Tibial nerve (tissue), 4 donors: ENCODE measurements around the gene HS6ST3. TPM values are rescaled to one million over a fixed set of nuclear protein-coding genes. Genes with fewer than 3 reads are reported as not detected.

Source experiments
- DNase-seq, 2 donors: peaks; one replicate each; pipeline ENCODE4 v3.0.0-alpha.2; 2019; ENCODE audit warnings: low spot score in 2 of 2
- H3K27ac ChIP-seq, 4 donors: fragments of 200-600 bp; sonication (generic) in 3 of 4; one replicate each; pipeline ENCODE4 v1.5.1; 2017 to 2019; ENCODE audit warnings: mild to moderate bottlenecking in 1 of 4
- H3K27me3 ChIP-seq, 2 donors: fragments of 200-600 bp; sonication (generic) in 1 of 2; one replicate each; pipeline versions ENCODE4 v1.5.1 to v1.6.0; 2017 to 2019
- H3K36me3 ChIP-seq, 3 donors: fragments of 200-600 bp; sonication (generic); one replicate each; pipeline ENCODE4 v1.5.1; 2018 to 2019
- H3K4me1 ChIP-seq, 4 donors: fragments of 200-600 bp; sonication (generic) in 3 of 4; one replicate each; pipeline ENCODE4 v1.5.1; 2017 to 2019
- H3K4me3 ChIP-seq, 4 donors: fragments of 200-600 bp; sonication (generic) in 3 of 4; one replicate each; pipeline ENCODE4 v1.5.1; 2017 to 2019; ENCODE audit warnings: mild to moderate bottlenecking in 1 of 4, moderate library complexity in 1 of 4
- H3K9me3 ChIP-seq, 4 donors: fragments of 200-600 bp; sonication (generic) in 3 of 4; one replicate each; pipeline ENCODE4 v1.5.1; 2017 to 2019
- CTCF ChIP-seq, 5 experiments: fragments of 200-600 bp in 3 of 5; fragments of 450-650 bp in 2 of 5; sonication (generic) in 3 of 5; IDR thresholded peaks; one replicate each; pipeline ENCODE4 v1.5.1; 2016 to 2019; ENCODE audit warnings: antibody characterized with exemption in 5 of 5, mild to moderate bottlenecking in 3 of 5, moderate library complexity in 2 of 5
- EP300 ChIP-seq, 2 donors: sonication (generic); formaldehyde crosslinking; IDR thresholded peaks; one replicate each; pipeline ENCODE4 v1.6.1; 2017; ENCODE audit warnings: antibody characterized with exemption in 2 of 2, mild to moderate bottlenecking in 1 of 2
- POLR2A ChIP-seq, 2 donors: fragments of 450-650 bp; IDR thresholded peaks; one replicate each; pipeline ENCODE4 v1.6.1; 2017; ENCODE audit warnings: antibody characterized with exemption in 2 of 2, mild to moderate bottlenecking in 2 of 2, moderate library complexity in 2 of 2
- WGBS, 2 donors: methylation state at CpG; one replicate each; pipeline ENCODE4 v1.1.5; 2018; 5-methylcytosine and 5-hydroxymethylcytosine counted together
- total RNA-seq, 4 donors: library from RNA; depleted of rRNA; stranded (reverse); fragments of >200 nt; gene quantifications; one replicate each; pipeline ENCODE4 v1.1.0, GENCODE V29; 2016

HS6ST3 gene
- total RNA-seq, 4 donors from 2014 or later = 0.21 to 1.1 (median 0.79) TPM

DNA sequence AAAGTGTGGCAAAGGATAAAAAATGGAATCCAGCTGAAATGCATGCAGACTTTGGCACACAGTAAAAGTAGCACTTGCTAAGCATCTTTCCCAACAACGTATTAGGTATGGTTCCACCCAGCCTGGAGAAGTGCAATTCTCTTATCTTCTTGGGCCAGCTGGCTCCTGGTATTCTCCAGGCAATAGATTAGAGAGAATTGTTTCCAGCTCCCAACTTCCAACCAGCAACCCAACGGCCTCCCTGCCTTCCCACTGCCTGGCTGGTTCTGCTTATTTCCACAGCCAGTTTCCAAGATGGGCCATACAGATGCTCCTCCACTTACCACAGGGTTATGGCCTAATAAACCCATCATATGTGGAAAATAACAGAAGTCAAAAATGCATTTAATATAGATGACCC is 771.0 kb downstream of the HS6ST3 start:
- H3K9me3 ChIP-seq = peaks cover 0 to 4% (median 0%) of the 10 kb centered on the region in 4 donors
- TF ChIP-seq POLR2A (IDR thresholded peaks at IDR 0.05) (no peak), CTCF (IDR thresholded peaks at IDR 0.05) (no peak), EP300 (IDR thresholded peaks at IDR 0.05) (no peak)
- no peaks in the 10 kb centered on the region for H3K4me1 ChIP-seq
- H3K27me3 ChIP-seq = no peaks in the 10 kb centered on the region
- no peak overlapping the region for H3K27ac ChIP-seq
- WGBS, 2 donors = 37 to 46% methylated on average over 2 of the region's 2 CpGs
- H3K36me3 ChIP-seq = no peaks in the 10 kb centered on the region
- H3K4me3 ChIP-seq = no peak overlapping the region
- DNase-seq = no peak

- DNase-seq = no peak
- TF ChIP-seq POLR2A (IDR thresholded peaks at IDR 0.05) (no peak), CTCF (IDR thresholded peaks at IDR 0.05) (no peak), EP300 (IDR thresholded peaks at IDR 0.05) (no peak)
- no peak overlapping the region for H3K4me3 ChIP-seq
- H3K4me1 ChIP-seq = no peaks in the 10 kb centered on the region
- H3K27me3 ChIP-seq = no peaks in the 10 kb centered on the region
- 88 to 97% methylated on average over 2 of the region's 2 CpGs for WGBS, 2 donors
- no peak overlapping the region for H3K27ac ChIP-seq
- peaks cover 0 to 4% (median 0%) of the 10 kb centered on the region in 4 donors for H3K9me3 ChIP-seq
- H3K36me3 ChIP-seq = no peaks in the 10 kb centered on the region
Observed at GRCh38 chr13:96862093-96862492, 772.2 kb downstream of the HS6ST3 start.

DNA sequence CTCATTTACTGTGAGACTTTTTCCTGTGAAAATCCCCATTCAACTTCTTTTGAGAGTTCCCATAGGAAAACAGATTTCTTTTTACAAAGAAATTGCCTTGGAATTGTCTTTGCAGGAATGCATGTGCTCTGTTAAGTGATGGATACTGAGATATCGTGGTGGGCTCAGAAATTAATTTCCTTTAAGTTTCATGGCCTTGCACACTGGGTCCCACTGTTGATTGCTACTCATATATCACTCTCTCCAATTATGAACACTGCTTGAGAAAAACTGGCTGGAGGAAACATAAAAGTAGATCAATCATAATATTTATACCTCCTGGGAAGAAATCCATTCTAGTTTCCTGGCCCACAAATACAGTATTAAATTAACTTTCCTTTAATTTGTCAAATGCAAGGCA is 773.1 kb downstream of the HS6ST3 start:
- 57% methylated on average over 1 of the region's 1 CpG for WGBS, 2 donors

DNA sequence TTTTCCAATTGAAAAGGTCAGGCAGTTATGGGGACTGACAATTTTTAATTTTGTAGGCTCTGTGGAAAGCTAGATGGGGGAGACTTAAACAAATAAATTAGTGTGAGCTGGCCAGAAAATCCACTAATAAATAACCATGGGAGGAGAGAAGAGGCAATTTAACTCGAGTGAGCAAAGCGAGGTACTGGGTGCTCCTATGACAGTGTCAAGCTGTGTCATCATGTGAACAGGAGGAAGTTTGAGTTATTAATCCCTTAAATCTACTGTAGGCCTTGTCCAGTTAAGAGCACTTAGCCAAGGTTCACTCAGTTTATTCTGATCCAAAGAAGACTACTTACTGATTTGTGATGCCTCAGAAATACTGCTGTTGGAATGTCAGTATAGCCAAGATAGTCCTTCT is 781.6 kb downstream of the HS6ST3 start:
- WGBS, 2 donors = 65 to 89% methylated on average over 2 of the region's 2 CpGs
- TF ChIP-seq EP300 (IDR thresholded peaks at IDR 0.05) (no peak), CTCF (IDR thresholded peaks at IDR 0.05) (no peak), POLR2A (IDR thresholded peaks at IDR 0.05) (no peak)
- H3K27me3 ChIP-seq = no peaks in the 10 kb centered on the region

More for the DNA sequence above, 773.1 kb downstream of the HS6ST3 start:
- TF ChIP-seq EP300 (IDR thresholded peaks at IDR 0.05) (no peak), CTCF (IDR thresholded peaks at IDR 0.05) (no peak), POLR2A (IDR thresholded peaks at IDR 0.05) (no peak)
- Histone ChIP-seq H3K36me3 (no peaks in the 10 kb centered on the region), H3K27ac (no peak overlapping the region), H3K4me3 (no peak overlapping the region), H3K9me3 (peaks cover 0 to 4% (median 0%) of the 10 kb centered on the region in 4 donors), H3K4me1 (no peaks in the 10 kb centered on the region), H3K27me3 (no peaks in the 10 kb centered on the region)
- no peak for DNase-seq

GRCh38 chr13:96880419-96880818 is 790.5 kb downstream of the HS6ST3 start:
- Histone ChIP-seq H3K27ac (no peak overlapping the region), H3K36me3 (no peaks in the 10 kb centered on the region), H3K9me3 (no peaks in the 10 kb centered on the region), H3K4me3 (no peak overlapping the region), H3K27me3 (no peaks in the 10 kb centered on the region), H3K4me1 (no peaks in the 10 kb centered on the region)
- no peak for DNase-seq
- no peak for TF ChIP-seq POLR2A (IDR thresholded peaks at IDR 0.05)

More for the DNA sequence above, 781.6 kb downstream of the HS6ST3 start:
- H3K9me3 ChIP-seq = no peaks in the 10 kb centered on the region
- H3K4me1 ChIP-seq = no peaks in the 10 kb centered on the region
- H3K27ac ChIP-seq = no peak overlapping the region
- H3K4me3 ChIP-seq = no peak overlapping the region
- no peak for DNase-seq
- no peaks in the 10 kb centered on the region for H3K36me3 ChIP-seq

Other genes with a start within 250 kb of the HS6ST3 start
- gene UGGT2, start 36.7 kb upstream of the HS6ST3 start, total RNA-seq = 10 to 100 TPM; 47.7 to 62.4 (median 61.0) TPM